Hair follicle dermal papilla cell (primary cell): ENCODE data around the gene AK5. TPM values are rescaled to one million over a fixed set of nuclear protein-coding genes. Genes with fewer than 3 reads are reported as not detected.

ENCODE experiments used
- small RNA-seq: library from RNA; depleted of rRNA; stranded (forward); fragments of <200 nt; gene quantifications from one replicate; pipeline ENCODE3, GENCODE V24; 2012
- total RNA-seq: library from RNA; depleted of rRNA; stranded (reverse); fragments of >200 nt; gene quantifications from 2 replicates; pipeline ENCODE4 v1.2.3, GENCODE V29; 2012

AK5 gene, protein sequence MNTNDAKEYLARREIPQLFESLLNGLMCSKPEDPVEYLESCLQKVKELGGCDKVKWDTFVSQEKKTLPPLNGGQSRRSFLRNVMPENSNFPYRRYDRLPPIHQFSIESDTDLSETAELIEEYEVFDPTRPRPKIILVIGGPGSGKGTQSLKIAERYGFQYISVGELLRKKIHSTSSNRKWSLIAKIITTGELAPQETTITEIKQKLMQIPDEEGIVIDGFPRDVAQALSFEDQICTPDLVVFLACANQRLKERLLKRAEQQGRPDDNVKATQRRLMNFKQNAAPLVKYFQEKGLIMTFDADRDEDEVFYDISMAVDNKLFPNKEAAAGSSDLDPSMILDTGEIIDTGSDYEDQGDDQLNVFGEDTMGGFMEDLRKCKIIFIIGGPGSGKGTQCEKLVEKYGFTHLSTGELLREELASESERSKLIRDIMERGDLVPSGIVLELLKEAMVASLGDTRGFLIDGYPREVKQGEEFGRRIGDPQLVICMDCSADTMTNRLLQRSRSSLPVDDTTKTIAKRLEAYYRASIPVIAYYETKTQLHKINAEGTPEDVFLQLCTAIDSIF
- total RNA-seq = 89.3 and 126 TPM in 2 replicates

GRCh38 chr1:77281491-77282186, at the start of gene AK5:
Gene AK5 (plus strand): TSS chr1:77282019. CDS start chr1:77282314, 295 bp downstream.

Small RNA genes within 50 kb of the gene (small RNA-seq; reads per million reads assigned to genes)
- gene RNU7-8P = not detected

Other genes starting within 250 kb of the AK5 start
- gene PIGK, start 62.6 kb upstream of the AK5 start, total RNA-seq = 27.6 and 35.1 TPM in 2 replicates